Osteoblast (primary cell): ENCODE results near the gene ITPR1. TPM values are rescaled to one million over a fixed set of nuclear protein-coding genes. Genes with fewer than 3 reads are reported as not detected.

ENCODE experiments used
- DNase-seq: peaks from one replicate; pipeline ENCODE4 v3.0.0; 2011; ENCODE audit warnings: low spot score, mixed read lengths; ENCODE audit not compliant: insufficient read length; ENCODE audit errors: missing footprints
- H2AFZ ChIP-seq: 2 replicates; pipeline ENCODE4 v1.6.0; 2011; ENCODE audit warnings: mild to moderate bottlenecking, low read length
- H3K27ac ChIP-seq: 2 replicates; pipeline ENCODE4 v1.5.1; 2011; ENCODE audit warnings: mild to moderate bottlenecking, low read depth, low read length, moderate library complexity
- H3K27me3 ChIP-seq: 2 replicates; pipeline ENCODE4 v1.6.0; 2012; ENCODE audit warnings: mild to moderate bottlenecking, control low read depth, inconsistent platforms, low read length, moderate library complexity; ENCODE audit not compliant: insufficient read depth
- H3K36me3 ChIP-seq: 2 replicates; pipeline ENCODE4 v1.5.1; 2011; ENCODE audit warnings: mild to moderate bottlenecking, low read length, control low read depth, moderate library complexity; ENCODE audit not compliant: insufficient read depth
- H3K4me1 ChIP-seq: 2 replicates; pipeline ENCODE4 v1.5.1; 2011; ENCODE audit warnings: mild to moderate bottlenecking, low read length, control low read depth, moderate library complexity; ENCODE audit not compliant: insufficient read depth
- H3K4me2 ChIP-seq: 2 replicates; pipeline ENCODE4 v1.6.0; 2011; ENCODE audit warnings: mild to moderate bottlenecking, low read length; ENCODE audit not compliant: insufficient read depth
- H3K4me3 ChIP-seq: fragments of 200-600 bp; sonication (generic); 3 replicates; pipeline ENCODE4 v1.5.1; 2012; ENCODE audit warnings: mild to moderate bottlenecking, low read length, inconsistent platforms; ENCODE audit not compliant: insufficient read depth
- H3K79me2 ChIP-seq: 2 replicates; pipeline ENCODE4 v1.6.0; 2012; ENCODE audit warnings: mild to moderate bottlenecking, low read length, control low read depth, inconsistent platforms; ENCODE audit not compliant: insufficient read depth
- H3K9me3 ChIP-seq: 2 replicates; pipeline ENCODE4 v1.5.1; 2011; ENCODE audit warnings: low read depth, low read length, control low read depth
- H4K20me1 ChIP-seq: 2 replicates; pipeline ENCODE4 v1.6.0; 2012; ENCODE audit warnings: mild to moderate bottlenecking, low read length, control low read depth; ENCODE audit not compliant: insufficient read depth
- CTCF ChIP-seq: IDR thresholded peaks from 2 replicates; pipeline ENCODE4 v1.5.1; 2011; ENCODE audit warnings: mild to moderate bottlenecking, low read depth, low read length, moderate library complexity; ENCODE audit errors: extremely low read depth
- total RNA-seq: library from RNA; depleted of rRNA; stranded (reverse); fragments of >200 nt; gene quantifications from 2 replicates; pipeline ENCODE4 v1.2.3, GENCODE V29; 2012

The ITPR1 gene
- total RNA-seq, 1 donor = 16.6 TPM

- H3K4me2 ChIP-seq = peak overlapping the region; percentile 22
- DNase-seq = peak; percentile 74
- peak; percentile 90 for TF ChIP-seq CTCF
- no peak overlapping the region for H3K27ac ChIP-seq
- no peaks in the 10 kb centered on the region for H4K20me1 ChIP-seq
- no peaks in the 10 kb centered on the region for H3K9me3 ChIP-seq
- no peaks in the 10 kb centered on the region for H3K79me2 ChIP-seq
- no peak overlapping the region for H2AFZ ChIP-seq
- peaks cover 10% of the 10 kb centered on the region for H3K27me3 ChIP-seq
- H3K4me3 ChIP-seq = no peak overlapping the region
- H3K36me3 ChIP-seq = no peaks in the 10 kb centered on the region
- H3K4me1 ChIP-seq = no peaks in the 10 kb centered on the region
These were observed 140.2 kb downstream of the ITPR1 start for GRCh38 chr3:4633078-4634004.

GRCh38 chr3:4634894-4635293 is 141.7 kb downstream of the ITPR1 start:
- no peak overlapping the region for H3K27ac ChIP-seq

GRCh38 chr3:4637265-4637664 is 144.1 kb downstream of the ITPR1 start:
- no peak for DNase-seq
- H3K79me2 ChIP-seq = no peaks in the 10 kb centered on the region
- peaks cover 10% of the 10 kb centered on the region for H3K27me3 ChIP-seq
- H3K36me3 ChIP-seq = no peaks in the 10 kb centered on the region
- H3K9me3 ChIP-seq = no peaks in the 10 kb centered on the region
- no peaks in the 10 kb centered on the region for H4K20me1 ChIP-seq
- TF ChIP-seq CTCF = no peak
- H3K4me3 ChIP-seq = no peak overlapping the region
- H3K27ac ChIP-seq = no peak overlapping the region
- no peak overlapping the region for H3K4me2 ChIP-seq
- H2AFZ ChIP-seq = no peak overlapping the region
- H3K4me1 ChIP-seq = no peaks in the 10 kb centered on the region

More at GRCh38 chr3:4634894-4635293, 141.7 kb downstream of the ITPR1 start:
- no peaks in the 10 kb centered on the region for H3K79me2 ChIP-seq
- H3K4me1 ChIP-seq = no peaks in the 10 kb centered on the region
- H3K9me3 ChIP-seq = no peaks in the 10 kb centered on the region
- DNase-seq = no peak
- H3K4me2 ChIP-seq = no peak overlapping the region
- no peak overlapping the region for H2AFZ ChIP-seq
- no peak for TF ChIP-seq CTCF
- peaks cover 10% of the 10 kb centered on the region for H3K27me3 ChIP-seq
- H3K36me3 ChIP-seq = no peaks in the 10 kb centered on the region
- no peak overlapping the region for H3K4me3 ChIP-seq
- H4K20me1 ChIP-seq = no peaks in the 10 kb centered on the region

GRCh38 chr3:4641863-4642563 is 148.9 kb downstream of the ITPR1 start:
- TF ChIP-seq CTCF = no peak
- no peak for DNase-seq
- Histone ChIP-seq H3K36me3 (no peaks in the 10 kb centered on the region), H3K4me3 (no peak overlapping the region), H3K27ac (no peak overlapping the region), H2AFZ (no peak overlapping the region), H3K9me3 (no peaks in the 10 kb centered on the region), H3K79me2 (no peaks in the 10 kb centered on the region), H4K20me1 (no peaks in the 10 kb centered on the region), H3K27me3 (peaks cover 6% of the 10 kb centered on the region), H3K4me1 (no peaks in the 10 kb centered on the region), H3K4me2 (no peak overlapping the region)
